Kidney (tissue), 14 donors: ENCODE measurements around the gene MYL7. TPM values are rescaled to one million over a fixed set of nuclear protein-coding genes. Genes with fewer than 3 reads are reported as not detected.

Source experiments
- DNase-seq, 5 donors: peaks; one replicate each; pipeline ENCODE4 v3.0.0-alpha.2; 2013 to 2020
- FAIRE-seq: peaks from 2 replicates; lab custom pipeline; 2012; peaks lifted over from hg19 to GRCh38; lab: Jason Lieb, UNC
- H3K27ac ChIP-seq, 2 donors: one replicate each; pipeline ENCODE4 v1.7.0; 2013; ENCODE audit warnings: low read depth in 2 of 2, low read length in 2 of 2, inconsistent platforms in 1 of 2
- H3K27me3 ChIP-seq: one replicate; pipeline ENCODE4 v1.7.1; 2013; ENCODE audit warnings: low read length, inconsistent platforms; ENCODE audit not compliant: control insufficient read depth, insufficient read depth
- H3K36me3 ChIP-seq, 3 donors: one replicate each; pipeline versions ENCODE4 v1.7.0 to v1.7.1; 2013; ENCODE audit warnings: low read length in 3 of 3, control low read depth in 1 of 3, inconsistent platforms in 1 of 3; ENCODE audit not compliant: insufficient read depth in 3 of 3, control insufficient read depth in 2 of 3
- H3K4me1 ChIP-seq, 3 donors: one replicate each; pipeline versions ENCODE4 v1.7.0 to v1.7.1; 2013; ENCODE audit warnings: low read length in 3 of 3, inconsistent platforms in 1 of 3, low read depth in 1 of 3; ENCODE audit not compliant: control insufficient read depth in 2 of 3, insufficient read depth in 2 of 3
- H3K4me3 ChIP-seq, 3 donors: one replicate each; pipeline versions ENCODE4 v1.7.0 to v1.8.1; 2013; ENCODE audit warnings: low read length in 3 of 3, control low read depth in 1 of 3, inconsistent platforms in 1 of 3
- H3K9ac ChIP-seq, 3 donors: one replicate each; pipeline versions ENCODE4 v1.7.0 to v1.7.1; 2013; ENCODE audit warnings: low read length in 3 of 3, control low read depth in 1 of 3, inconsistent platforms in 1 of 3
- H3K9me3 ChIP-seq, 3 donors: one replicate each; pipeline versions ENCODE4 v1.7.0 to v1.7.1; 2013; ENCODE audit warnings: low read length in 3 of 3, control low read depth in 1 of 3, inconsistent platforms in 1 of 3; ENCODE audit not compliant: control insufficient read depth in 2 of 3, insufficient read depth in 1 of 3
- intact Hi-C: fragments of 100-400 bp; cut with DNase I; formaldehyde crosslinking; loops from one replicate; pipeline ENCODE4 v1.11.1; 2022
- polyA plus RNA-seq: library from polyadenylated mRNA; stranded (reverse); fragments of 350-450 nt; fragmentation: Illumina TruSeq; extraction: RNeasy Lipid Tissue Mini Kit (QIAGEN cat#74804); gene quantifications from one replicate; pipeline ENCODE4 v1.2.3, GENCODE V29; 2014; ENCODE audit warnings: low read depth, low replicate concordance; ENCODE audit not compliant: insufficient read depth
- total RNA-seq: library from RNA; stranded (reverse); fragmentation: NEBNext Ultra II Directional; extraction: Animal tissue kit (Norgen Biotek cat#: 25700); gene quantifications from one replicate; pipeline ENCODE4 v1.2.1, GENCODE V29; 2021
- TF ChIP-seq, protein P1 (sequence below): IDR thresholded peaks from 3 replicates; pipeline ENCODE4 v1.5.1; 2012; ENCODE audit warnings: mild to moderate bottlenecking, moderate library complexity, borderline replicate concordance; ENCODE audit not compliant: insufficient read depth; ENCODE audit errors: extremely low read depth
- donor health status: control.
- donor health status: control.
- donor health status: control.
- donor health status: control.
- donor health status: control.
- donor health status: DM: yes; HTN: yes; CAD: no.
- donor health status: Normal renal cell carcinoma (clear cell type).

The MYL7 gene
- total and polyA plus RNA-seq, 2 donors from 2014 or later, result not detected

DNA sequence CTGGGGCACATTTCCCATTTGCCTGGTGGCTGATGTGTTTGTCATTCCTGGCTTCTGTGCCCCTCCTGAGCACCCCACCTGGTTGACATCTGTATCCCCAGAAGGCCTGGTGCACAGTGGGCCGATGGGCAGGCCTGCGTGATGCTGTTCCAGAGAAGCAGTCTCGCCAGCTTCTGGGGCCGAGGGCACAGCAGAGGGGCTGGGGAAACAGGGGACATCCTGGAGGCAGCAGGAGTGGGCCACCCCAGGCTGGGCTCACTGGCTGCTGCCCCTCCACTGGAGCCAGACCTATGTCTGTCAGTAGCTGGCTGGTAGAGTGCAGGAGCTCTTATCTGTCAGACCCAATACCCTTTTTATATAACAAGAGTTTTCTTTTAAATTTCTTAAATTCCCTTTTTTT, 896 bp upstream of the MYL7 start:
- H3K4me3 ChIP-seq, result no peak overlapping the region
- no peaks in the 10 kb centered on the region for H3K9me3 ChIP-seq
- DNase-seq (no peak), FAIRE-seq (no peak)
- no peak overlapping the region for H3K27ac ChIP-seq
- H3K27me3 ChIP-seq, result no peaks in the 10 kb centered on the region
- intact Hi-C loops, result no loop called here
- peaks cover 0 to 4% (median 0%) of the 10 kb centered on the region in 3 donors for H3K4me1 ChIP-seq
- no peak overlapping the region for H3K9ac ChIP-seq
- TF ChIP-seq, protein P1, sequence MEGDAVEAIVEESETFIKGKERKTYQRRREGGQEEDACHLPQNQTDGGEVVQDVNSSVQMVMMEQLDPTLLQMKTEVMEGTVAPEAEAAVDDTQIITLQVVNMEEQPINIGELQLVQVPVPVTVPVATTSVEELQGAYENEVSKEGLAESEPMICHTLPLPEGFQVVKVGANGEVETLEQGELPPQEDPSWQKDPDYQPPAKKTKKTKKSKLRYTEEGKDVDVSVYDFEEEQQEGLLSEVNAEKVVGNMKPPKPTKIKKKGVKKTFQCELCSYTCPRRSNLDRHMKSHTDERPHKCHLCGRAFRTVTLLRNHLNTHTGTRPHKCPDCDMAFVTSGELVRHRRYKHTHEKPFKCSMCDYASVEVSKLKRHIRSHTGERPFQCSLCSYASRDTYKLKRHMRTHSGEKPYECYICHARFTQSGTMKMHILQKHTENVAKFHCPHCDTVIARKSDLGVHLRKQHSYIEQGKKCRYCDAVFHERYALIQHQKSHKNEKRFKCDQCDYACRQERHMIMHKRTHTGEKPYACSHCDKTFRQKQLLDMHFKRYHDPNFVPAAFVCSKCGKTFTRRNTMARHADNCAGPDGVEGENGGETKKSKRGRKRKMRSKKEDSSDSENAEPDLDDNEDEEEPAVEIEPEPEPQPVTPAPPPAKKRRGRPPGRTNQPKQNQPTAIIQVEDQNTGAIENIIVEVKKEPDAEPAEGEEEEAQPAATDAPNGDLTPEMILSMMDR, result no peak
- no peaks in the 10 kb centered on the region for H3K36me3 ChIP-seq

DNA sequence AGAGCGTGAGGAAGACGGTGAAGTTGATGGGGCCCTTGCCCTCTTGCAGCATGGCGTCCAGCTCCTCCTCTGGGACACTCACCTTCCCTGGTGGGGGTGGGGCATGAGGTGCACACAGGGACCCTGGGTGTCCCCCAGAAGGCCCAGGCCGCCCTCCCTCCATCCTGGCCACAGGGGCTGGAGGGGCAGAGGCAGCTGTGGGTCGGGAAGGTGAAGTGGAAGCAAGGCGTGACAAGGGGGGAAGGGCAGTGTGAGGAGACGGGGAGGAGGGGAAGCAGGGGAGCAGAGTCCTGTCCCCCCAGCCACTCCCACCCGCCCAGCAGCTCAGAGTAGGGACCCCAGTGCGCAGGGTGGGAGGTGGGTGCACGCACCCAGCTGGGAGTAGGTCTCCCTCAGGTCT, 791 bp downstream of the MYL7 start:
- no peak overlapping the region for H3K4me3 ChIP-seq
- FAIRE-seq, result no peak
- intact Hi-C loops, result no loop called here

DNA sequence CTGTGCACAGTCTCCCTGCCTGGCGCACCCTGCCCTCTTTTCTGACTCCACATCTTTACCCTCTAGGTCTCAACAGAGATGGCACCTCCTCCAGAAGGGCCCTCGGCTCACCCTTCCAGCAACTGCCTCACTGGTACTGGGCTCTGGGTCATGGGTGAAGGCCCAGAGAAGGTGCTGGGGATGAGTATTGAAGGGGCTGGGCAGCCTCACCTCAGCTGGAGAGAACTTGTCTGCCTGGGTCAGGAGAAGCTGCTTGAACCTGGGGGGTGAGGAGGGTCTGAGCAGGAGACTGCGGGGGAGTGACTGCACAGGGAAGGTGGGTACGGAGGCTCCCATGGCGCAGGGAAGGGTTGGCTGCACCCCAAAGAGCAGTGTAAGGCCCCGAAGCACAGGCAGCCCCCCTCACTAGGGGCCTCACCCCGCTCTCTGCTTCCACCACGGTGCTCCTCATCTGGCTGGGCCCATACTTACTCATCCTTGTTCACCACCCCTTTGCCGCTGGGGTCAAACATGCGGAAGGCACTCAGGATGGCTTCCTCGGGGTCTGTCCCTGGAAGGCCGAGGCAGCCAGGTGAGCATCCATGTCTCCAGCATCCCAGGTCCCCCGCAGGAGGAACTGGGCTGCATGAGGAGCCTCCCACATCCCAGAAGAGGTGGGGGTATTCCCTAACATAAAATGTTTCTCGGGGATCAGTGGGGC, 1.7 kb downstream of the MYL7 start:
- TF ChIP-seq, protein P1, result no peak
- H3K27me3 ChIP-seq, result no peaks in the 10 kb centered on the region
- no peak overlapping the region for H3K27ac ChIP-seq
- intact Hi-C loops, result no loop called here
- H3K36me3 ChIP-seq, result no peaks in the 10 kb centered on the region
- FAIRE-seq (no peak), DNase-seq (no peak)
- H3K9ac ChIP-seq, result no peak overlapping the region
- H3K4me3 ChIP-seq, result no peak overlapping the region
- H3K9me3 ChIP-seq, result no peaks in the 10 kb centered on the region
- no peaks in the 10 kb centered on the region for H3K4me1 ChIP-seq

More for the DNA sequence above, 791 bp downstream of the MYL7 start:
- Histone ChIP-seq H3K27me3 (no peaks in the 10 kb centered on the region), H3K36me3 (no peaks in the 10 kb centered on the region), H3K9me3 (no peaks in the 10 kb centered on the region), H3K9ac (no peak overlapping the region), H3K4me1 (no peaks in the 10 kb centered on the region), H3K27ac (no peak overlapping the region)
- TF ChIP-seq, protein P1, result no peak
- peak in 1 of 5 donors; percentile 48 for DNase-seq

DNA sequence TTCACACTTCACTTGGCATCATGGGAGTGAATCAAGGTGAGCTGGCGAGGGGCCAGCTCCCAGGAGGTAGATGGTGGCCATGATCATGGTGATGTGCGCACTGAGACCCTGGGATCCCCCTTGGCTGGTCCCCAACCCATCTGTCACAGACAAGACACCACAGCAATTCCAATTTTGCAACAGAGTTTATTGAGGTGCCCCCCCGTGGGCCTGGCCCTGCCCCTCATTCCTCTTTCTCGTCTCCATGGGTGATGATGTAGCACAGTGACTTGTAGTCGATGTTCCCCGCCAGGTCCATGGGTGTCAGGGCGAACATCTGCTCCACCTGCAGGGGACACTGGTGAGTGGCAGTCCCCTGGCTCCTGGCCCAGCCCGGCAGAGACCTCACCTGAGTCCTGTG, 2.4 kb downstream of the MYL7 start:
- H3K4me3 ChIP-seq, result no peak overlapping the region
- no peaks in the 10 kb centered on the region for H3K4me1 ChIP-seq
- no peaks in the 10 kb centered on the region for H3K27me3 ChIP-seq
- intact Hi-C loops, result no loop called here
- TF ChIP-seq, protein P1, result no peak
- H3K9ac ChIP-seq, result no peak overlapping the region
- no peaks in the 10 kb centered on the region for H3K9me3 ChIP-seq
- H3K27ac ChIP-seq, result no peak overlapping the region
- DNase-seq (no peak), FAIRE-seq (no peak)
- H3K36me3 ChIP-seq, result no peaks in the 10 kb centered on the region
